Measurements from ENCODE around the gene C5orf46.

C5orf46 gene

DNA sequence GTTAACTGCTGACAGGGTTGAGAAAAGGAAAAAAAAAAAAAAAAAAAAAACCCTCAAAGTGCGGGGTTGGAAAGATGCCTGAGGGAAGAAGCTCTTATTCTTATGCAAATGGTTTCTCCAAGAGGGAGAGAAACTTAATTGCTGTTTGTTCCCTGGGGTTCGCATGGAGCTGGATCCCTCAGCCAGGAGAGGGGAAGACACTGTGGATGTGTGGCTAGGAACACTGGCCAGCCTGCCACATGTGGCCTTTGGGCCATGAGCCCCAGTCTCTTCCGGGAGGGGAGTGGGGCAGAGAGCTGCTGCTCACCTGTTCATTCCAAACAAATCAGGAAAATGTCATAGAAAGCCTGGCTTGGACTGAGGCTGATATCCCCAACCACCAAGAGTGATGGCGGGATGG lies 37.2 kb downstream of the C5orf46 start:
- TF ChIP-seq, protein P1, sequence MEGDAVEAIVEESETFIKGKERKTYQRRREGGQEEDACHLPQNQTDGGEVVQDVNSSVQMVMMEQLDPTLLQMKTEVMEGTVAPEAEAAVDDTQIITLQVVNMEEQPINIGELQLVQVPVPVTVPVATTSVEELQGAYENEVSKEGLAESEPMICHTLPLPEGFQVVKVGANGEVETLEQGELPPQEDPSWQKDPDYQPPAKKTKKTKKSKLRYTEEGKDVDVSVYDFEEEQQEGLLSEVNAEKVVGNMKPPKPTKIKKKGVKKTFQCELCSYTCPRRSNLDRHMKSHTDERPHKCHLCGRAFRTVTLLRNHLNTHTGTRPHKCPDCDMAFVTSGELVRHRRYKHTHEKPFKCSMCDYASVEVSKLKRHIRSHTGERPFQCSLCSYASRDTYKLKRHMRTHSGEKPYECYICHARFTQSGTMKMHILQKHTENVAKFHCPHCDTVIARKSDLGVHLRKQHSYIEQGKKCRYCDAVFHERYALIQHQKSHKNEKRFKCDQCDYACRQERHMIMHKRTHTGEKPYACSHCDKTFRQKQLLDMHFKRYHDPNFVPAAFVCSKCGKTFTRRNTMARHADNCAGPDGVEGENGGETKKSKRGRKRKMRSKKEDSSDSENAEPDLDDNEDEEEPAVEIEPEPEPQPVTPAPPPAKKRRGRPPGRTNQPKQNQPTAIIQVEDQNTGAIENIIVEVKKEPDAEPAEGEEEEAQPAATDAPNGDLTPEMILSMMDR (IDR thresholded peaks at IDR 0.05; ENCODE audit: low read depth, low read length, poor library complexity, severe bottlenecking) = no peak
- TF ChIP-seq EZH2phosphoT487 (IDR thresholded peaks at IDR 0.05; ENCODE audit: borderline replicate concordance, low read length) = no peak
- Histone ChIP-seq H3K9me2 (replicated peaks; ENCODE audit: control insufficient read depth, low read length) (no peaks in the 10 kb centered on the region), H4K20me1 (ENCODE audit: control insufficient read depth, insufficient read depth, low read depth, low read length) (no peaks in the 10 kb centered on the region), H3K4me3 (ENCODE audit: low read length) (no peak overlapping the region), H3K4me2 (ENCODE audit: low read length) (no peak overlapping the region), H3K4me1 (ENCODE audit: control insufficient read depth, low read length) (no peaks in the 10 kb centered on the region), H3K27ac (ENCODE audit: low read depth, low read length) (no peak overlapping the region), H3K9me3 (ENCODE audit: control insufficient read depth, insufficient read depth, low read length) (no peaks in the 10 kb centered on the region), H3F3A (ENCODE audit: control insufficient read depth, insufficient read depth) (no peaks in the 10 kb centered on the region), H3K27me3 (ENCODE audit: control insufficient read depth, low read length) (no peaks in the 10 kb centered on the region), H3K36me3 (ENCODE audit: control insufficient read depth, low read length) (no peaks in the 10 kb centered on the region), H3K79me2 (ENCODE audit: control insufficient read depth, low read length) (no peaks in the 10 kb centered on the region)

DNA sequence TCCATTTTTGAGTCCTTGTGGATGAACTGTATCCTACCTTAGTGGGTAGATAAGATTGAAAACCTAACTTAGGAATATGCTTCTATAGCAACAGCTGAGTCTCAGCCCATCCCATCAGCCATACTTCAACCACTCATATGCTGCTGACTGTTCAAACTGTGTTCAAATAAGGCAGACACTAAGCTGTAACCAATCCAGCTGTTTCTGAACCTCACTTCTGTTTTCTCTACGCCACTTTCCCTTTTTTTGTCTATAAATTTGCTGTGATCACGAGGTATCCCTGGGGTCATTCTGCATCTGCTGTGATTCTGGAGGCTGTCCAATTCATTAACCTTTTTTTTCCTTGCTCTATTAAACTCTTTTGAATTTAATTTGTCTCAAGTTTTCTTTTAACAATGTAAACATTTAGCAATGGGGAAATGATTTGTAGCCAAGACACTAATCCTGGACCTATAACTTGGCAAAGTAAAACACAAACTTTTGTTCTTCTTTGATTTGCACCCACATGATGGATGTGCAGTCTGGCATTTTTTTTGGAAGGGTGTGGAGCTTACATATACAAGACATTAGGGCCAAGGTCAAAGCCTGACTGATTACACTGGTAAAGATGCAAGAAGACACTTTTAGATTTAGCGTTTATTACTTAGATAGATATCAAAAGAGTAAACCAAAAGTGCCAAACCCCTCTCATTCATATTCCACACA lies 42.7 kb downstream of the C5orf46 start:
- no peak for TF ChIP-seq EZH2phosphoT487 (IDR thresholded peaks at IDR 0.05; ENCODE audit: borderline replicate concordance, low read length)
- TF ChIP-seq, protein P1 (IDR thresholded peaks at IDR 0.05; ENCODE audit: low read depth, low read length, poor library complexity, severe bottlenecking) = no peak
- no peak overlapping the region for H3K4me2 ChIP-seq (ENCODE audit: low read length)
- H3K27me3 ChIP-seq (ENCODE audit: control insufficient read depth, low read length) = peaks cover 8% of the 10 kb centered on the region; the same call in 1 of the 2 replicates
- no peaks in the 10 kb centered on the region for H3K9me2 ChIP-seq (replicated peaks; ENCODE audit: control insufficient read depth, low read length)
- no peaks in the 10 kb centered on the region for H3K4me1 ChIP-seq (ENCODE audit: control insufficient read depth, low read length)
- no peak overlapping the region for H3K4me3 ChIP-seq (ENCODE audit: low read length)
- H3K36me3 ChIP-seq (ENCODE audit: control insufficient read depth, low read length) = no peaks in the 10 kb centered on the region
- no peaks in the 10 kb centered on the region for H3F3A ChIP-seq (ENCODE audit: control insufficient read depth, insufficient read depth)
- no peaks in the 10 kb centered on the region for H3K79me2 ChIP-seq (ENCODE audit: control insufficient read depth, low read length)
- no peaks in the 10 kb centered on the region for H3K9me3 ChIP-seq (ENCODE audit: control insufficient read depth, insufficient read depth, low read length)
- H4K20me1 ChIP-seq (ENCODE audit: control insufficient read depth, insufficient read depth, low read depth, low read length) = no peaks in the 10 kb centered on the region
- no peak overlapping the region for H3K27ac ChIP-seq (ENCODE audit: low read depth, low read length)

DNA sequence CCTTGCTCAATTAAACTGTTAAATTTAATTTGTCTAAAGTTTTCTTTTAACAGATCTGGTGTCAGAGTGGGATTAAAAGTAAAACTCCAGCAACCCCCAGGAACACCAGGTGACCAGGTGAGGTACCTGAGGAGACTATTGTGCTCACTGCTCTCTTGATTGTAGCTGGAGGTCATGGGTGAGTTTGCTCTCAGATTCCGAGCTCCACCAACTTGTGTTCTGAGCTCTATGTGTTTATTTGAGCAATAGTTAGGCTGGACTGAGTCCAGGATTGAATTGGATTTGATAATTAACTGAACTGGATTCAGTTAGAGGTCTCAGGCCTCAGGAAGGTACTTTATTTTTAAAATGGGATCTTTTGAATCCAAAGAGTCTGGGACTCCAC lies 45.7 kb downstream of the C5orf46 start:
- Histone ChIP-seq H3K4me2 (ENCODE audit: low read length) (no peak overlapping the region), H3K4me1 (ENCODE audit: control insufficient read depth, low read length) (no peaks in the 10 kb centered on the region), H3K9me3 (ENCODE audit: control insufficient read depth, insufficient read depth, low read length) (no peaks in the 10 kb centered on the region)

More for the DNA sequence above, 45.7 kb downstream of the C5orf46 start:
- H3K9me2 ChIP-seq (replicated peaks; ENCODE audit: control insufficient read depth, low read length) = no peaks in the 10 kb centered on the region
- H4K20me1 ChIP-seq (ENCODE audit: control insufficient read depth, insufficient read depth, low read depth, low read length) = no peaks in the 10 kb centered on the region
- no peak overlapping the region for H3K27ac ChIP-seq (ENCODE audit: low read depth, low read length)
- H3F3A ChIP-seq (ENCODE audit: control insufficient read depth, insufficient read depth) = no peaks in the 10 kb centered on the region
- no peaks in the 10 kb centered on the region for H3K79me2 ChIP-seq (ENCODE audit: control insufficient read depth, low read length)
- peaks cover 15% of the 10 kb centered on the region for H3K27me3 ChIP-seq (ENCODE audit: control insufficient read depth, low read length)
- H3K36me3 ChIP-seq (ENCODE audit: control insufficient read depth, low read length) = no peaks in the 10 kb centered on the region
- no peak overlapping the region for H3K4me3 ChIP-seq (ENCODE audit: low read length)
- TF ChIP-seq, protein P1 (IDR thresholded peaks at IDR 0.05; ENCODE audit: low read depth, low read length, poor library complexity, severe bottlenecking) = no peak
- no peak for TF ChIP-seq EZH2phosphoT487 (IDR thresholded peaks at IDR 0.05; ENCODE audit: borderline replicate concordance, low read length)

All from DOHH2 (cell line).